Measurements from ENCODE around the gene PAPOLB. TPM values are rescaled to one million over a fixed set of nuclear protein-coding genes. Genes with fewer than 3 reads are reported as not detected.
"Not testable (repeated sequence)": the region's sequence is repeated elsewhere in the genome, so short reads cannot be mapped to it uniquely, and the experiment has no call there.

Gene PAPOLB
- polyA plus RNA-seq, 2 of the 4 experiments (the other 2 are of a cell fraction), result not detected

DNA sequence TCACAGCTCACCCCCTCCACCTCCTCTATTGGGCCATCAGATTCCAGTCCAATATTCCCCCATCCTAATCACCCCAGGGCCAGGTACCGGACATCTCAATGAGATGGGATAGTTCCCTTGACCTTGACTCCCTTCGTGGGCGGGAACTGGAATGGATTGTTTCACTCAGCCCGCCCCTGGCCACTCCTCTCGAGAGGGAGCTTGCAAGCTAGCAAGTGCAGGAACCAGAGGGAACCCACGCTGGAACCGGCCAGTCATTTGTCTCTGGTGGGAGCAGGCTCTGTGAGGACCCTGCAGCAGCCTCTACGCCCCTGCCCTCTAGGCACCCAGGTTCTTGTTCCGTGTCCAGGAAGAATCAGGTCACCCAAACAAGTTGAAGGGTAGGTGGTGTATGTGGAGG is 32.7 kb upstream of the PAPOLB start:
- ATAC-seq, result no peak
- POLR2A ChIA-PET, result no interaction called here
- DNase-seq (ENCODE audit: low read depth in 1 of 2, low spot score in 1 of 2), result no peak
- 40% methylated on average over 9 of the region's 9 CpGs for WGBS (ENCODE audit: missing lambda C conversion rate)
- H3K27ac ChIP-seq, result no peak overlapping the region
- no peak overlapping the region for H3K4me2 ChIP-seq
- H3K4me1 ChIP-seq, result no peaks in the 10 kb centered on the region
- no peak for TF ChIP-seq HEYL (CRISPR knock-in tag; IDR thresholded peaks at IDR 0.05)
- TF ChIP-seq SREBF2 (IDR thresholded peaks at IDR 0.05), result no peak
- TF ChIP-seq FOSB (CRISPR knock-in tag; IDR thresholded peaks at IDR 0.05), result no peak
- TF ChIP-seq SMC3 (IDR thresholded peaks at IDR 0.05), result no peak
- TF ChIP-seq EHMT2 (IDR thresholded peaks at IDR 0.05; ENCODE audit: low read depth), result no peak
- H3K9me3 ChIP-seq, result peaks cover 7% of the 10 kb centered on the region; the same call in 2 of the 3 replicates
- no peak for FAIRE-seq
- no peak overlapping the region for H3K4me3 ChIP-seq
- CTCF ChIA-PET, result interaction anchor here (6.8 kb wide), 1 partner anchor 11 kb away, joined by 36 read pairs; the partner anchor contains the start of gene RADIL

DNA sequence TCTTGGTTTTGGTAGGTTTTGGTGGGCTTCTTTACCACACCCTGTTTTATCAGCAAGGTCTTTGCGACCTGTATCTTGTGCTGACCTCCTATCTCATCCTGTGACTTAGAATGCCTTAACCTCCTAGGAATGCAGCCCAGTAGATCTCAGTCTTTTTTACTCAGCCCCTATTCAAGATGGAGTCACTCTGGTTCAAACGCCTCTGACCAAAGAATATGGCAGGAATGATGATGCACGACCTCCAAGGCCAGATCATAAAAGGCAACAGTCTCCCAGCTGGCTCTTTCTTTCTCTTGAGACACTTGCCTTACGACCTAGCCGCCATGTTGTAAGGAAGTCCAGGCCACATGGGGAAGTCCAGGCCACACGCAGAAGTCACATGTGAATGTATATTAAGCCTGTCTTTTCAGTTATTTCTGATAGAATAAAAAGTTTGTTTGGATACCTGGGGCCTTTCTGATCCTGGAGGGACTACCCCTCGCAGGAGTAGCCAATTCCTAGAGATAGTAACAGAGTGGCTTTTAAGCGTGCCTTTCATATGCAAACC is 32.2 kb upstream of the PAPOLB start:
- CTCF ChIA-PET, result interaction anchor here (6.8 kb wide), 1 partner anchor 11 kb away, joined by 36 read pairs; the partner anchor contains the start of gene RADIL

DNA sequence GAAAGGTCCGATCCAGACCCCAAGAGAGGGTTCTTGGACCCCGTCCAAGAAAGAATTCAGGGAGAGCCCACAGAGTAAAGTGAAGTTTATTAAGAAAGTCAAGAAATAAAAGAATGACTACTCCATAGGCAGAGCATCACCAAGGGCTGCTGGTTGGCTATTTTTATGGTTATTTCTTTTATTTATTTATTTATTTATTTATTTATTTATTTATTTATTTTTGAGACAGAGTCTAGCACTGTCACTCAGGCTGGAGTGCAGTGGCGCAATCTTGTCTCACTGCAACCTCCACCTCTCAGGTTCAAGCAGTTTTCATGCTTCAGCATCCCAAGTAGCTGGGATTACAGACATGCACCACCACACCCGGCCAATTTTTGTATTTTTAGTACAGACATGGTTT is 31.4 kb upstream of the PAPOLB start:
- ATAC-seq; H3K27ac ChIP-seq; DNase-seq (ENCODE audit: low read depth in 1 of 2, low spot score in 1 of 2); H3K4me3 ChIP-seq; H3K9me3 ChIP-seq; H3K4me1 ChIP-seq; POLR2A ChIA-PET; FAIRE-seq; H3K4me2 ChIP-seq: not testable (repeated sequence)
- peak; percentile 81 for TF ChIP-seq ZC3H11A (IDR thresholded peaks at IDR 0.05)
- CTCF ChIA-PET, result interaction anchor here (6.8 kb wide), 1 partner anchor 10 kb away, joined by 36 read pairs; the partner anchor contains the start of gene RADIL
- 35% methylated on average over 4 of the region's 4 CpGs for WGBS (ENCODE audit: missing lambda C conversion rate)

More for the DNA sequence above, 32.2 kb upstream of the PAPOLB start:
- no peak overlapping the region for H3K27ac ChIP-seq
- H3K4me2 ChIP-seq, result no peak overlapping the region
- POLR2A ChIA-PET, result no interaction called here
- TF ChIP-seq JUNB (IDR thresholded peaks at IDR 0.05), result no peak
- TF ChIP-seq, protein P1, sequence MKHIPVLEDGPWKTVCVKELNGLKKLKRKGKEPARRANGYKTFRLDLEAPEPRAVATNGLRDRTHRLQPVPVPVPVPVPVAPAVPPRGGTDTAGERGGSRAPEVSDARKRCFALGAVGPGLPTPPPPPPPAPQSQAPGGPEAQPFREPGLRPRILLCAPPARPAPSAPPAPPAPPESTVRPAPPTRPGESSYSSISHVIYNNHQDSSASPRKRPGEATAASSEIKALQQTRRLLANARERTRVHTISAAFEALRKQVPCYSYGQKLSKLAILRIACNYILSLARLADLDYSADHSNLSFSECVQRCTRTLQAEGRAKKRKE (CRISPR knock-in tag; IDR thresholded peaks at IDR 0.05; ENCODE audit: low read depth), result no peak
- TF ChIP-seq, protein P2, sequence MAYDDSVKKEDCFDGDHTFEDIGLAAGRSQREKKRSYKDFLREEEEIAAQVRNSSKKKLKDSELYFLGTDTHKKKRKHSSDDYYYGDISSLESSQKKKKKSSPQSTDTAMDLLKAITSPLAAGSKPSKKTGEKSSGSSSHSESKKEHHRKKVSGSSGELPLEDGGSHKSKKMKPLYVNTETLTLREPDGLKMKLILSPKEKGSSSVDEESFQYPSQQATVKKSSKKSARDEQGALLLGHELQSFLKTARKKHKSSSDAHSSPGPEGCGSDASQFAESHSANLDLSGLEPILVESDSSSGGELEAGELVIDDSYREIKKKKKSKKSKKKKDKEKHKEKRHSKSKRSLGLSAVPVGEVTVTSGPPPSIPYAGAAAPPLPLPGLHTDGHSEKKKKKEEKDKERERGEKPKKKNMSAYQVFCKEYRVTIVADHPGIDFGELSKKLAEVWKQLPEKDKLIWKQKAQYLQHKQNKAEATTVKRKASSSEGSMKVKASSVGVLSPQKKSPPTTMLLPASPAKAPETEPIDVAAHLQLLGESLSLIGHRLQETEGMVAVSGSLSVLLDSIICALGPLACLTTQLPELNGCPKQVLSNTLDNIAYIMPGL (CRISPR knock-in tag; IDR thresholded peaks at IDR 0.05; ENCODE audit: borderline replicate concordance), result no peak
- no peak for TF ChIP-seq RAD21 (conservative IDR thresholded peaks at IDR 0.05 in 1 of 2, IDR thresholded peaks at IDR 0.05 in 1 of 2)
- no peak for TF ChIP-seq BHLHE40 (IDR thresholded peaks at IDR 0.05; ENCODE audit: low read depth, low read length)
- TF ChIP-seq, protein P3, sequence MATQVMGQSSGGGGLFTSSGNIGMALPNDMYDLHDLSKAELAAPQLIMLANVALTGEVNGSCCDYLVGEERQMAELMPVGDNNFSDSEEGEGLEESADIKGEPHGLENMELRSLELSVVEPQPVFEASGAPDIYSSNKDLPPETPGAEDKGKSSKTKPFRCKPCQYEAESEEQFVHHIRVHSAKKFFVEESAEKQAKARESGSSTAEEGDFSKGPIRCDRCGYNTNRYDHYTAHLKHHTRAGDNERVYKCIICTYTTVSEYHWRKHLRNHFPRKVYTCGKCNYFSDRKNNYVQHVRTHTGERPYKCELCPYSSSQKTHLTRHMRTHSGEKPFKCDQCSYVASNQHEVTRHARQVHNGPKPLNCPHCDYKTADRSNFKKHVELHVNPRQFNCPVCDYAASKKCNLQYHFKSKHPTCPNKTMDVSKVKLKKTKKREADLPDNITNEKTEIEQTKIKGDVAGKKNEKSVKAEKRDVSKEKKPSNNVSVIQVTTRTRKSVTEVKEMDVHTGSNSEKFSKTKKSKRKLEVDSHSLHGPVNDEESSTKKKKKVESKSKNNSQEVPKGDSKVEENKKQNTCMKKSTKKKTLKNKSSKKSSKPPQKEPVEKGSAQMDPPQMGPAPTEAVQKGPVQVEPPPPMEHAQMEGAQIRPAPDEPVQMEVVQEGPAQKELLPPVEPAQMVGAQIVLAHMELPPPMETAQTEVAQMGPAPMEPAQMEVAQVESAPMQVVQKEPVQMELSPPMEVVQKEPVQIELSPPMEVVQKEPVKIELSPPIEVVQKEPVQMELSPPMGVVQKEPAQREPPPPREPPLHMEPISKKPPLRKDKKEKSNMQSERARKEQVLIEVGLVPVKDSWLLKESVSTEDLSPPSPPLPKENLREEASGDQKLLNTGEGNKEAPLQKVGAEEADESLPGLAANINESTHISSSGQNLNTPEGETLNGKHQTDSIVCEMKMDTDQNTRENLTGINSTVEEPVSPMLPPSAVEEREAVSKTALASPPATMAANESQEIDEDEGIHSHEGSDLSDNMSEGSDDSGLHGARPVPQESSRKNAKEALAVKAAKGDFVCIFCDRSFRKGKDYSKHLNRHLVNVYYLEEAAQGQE (IDR thresholded peaks at IDR 0.05), result no peak
- TF ChIP-seq EP300 (IDR thresholded peaks at IDR 0.05), result no peak
- TF ChIP-seq RARB (CRISPR knock-in tag; IDR thresholded peaks at IDR 0.05), result no peak
- no peak for TF ChIP-seq KDM1A (IDR thresholded peaks at IDR 0.05; ENCODE audit: low read depth)
- DNase-seq (ENCODE audit: low read depth in 1 of 2, low spot score in 1 of 2) (no peak), ATAC-seq (no peak), FAIRE-seq (no peak)
- 47% methylated on average over 8 of the region's 8 CpGs for WGBS (ENCODE audit: missing lambda C conversion rate)
- H3K4me1 ChIP-seq, result no peaks in the 10 kb centered on the region
- no peak overlapping the region for H3K4me3 ChIP-seq
- H3K9me3 ChIP-seq, result peaks cover 7% of the 10 kb centered on the region; the same call in 2 of the 3 replicates

DNA sequence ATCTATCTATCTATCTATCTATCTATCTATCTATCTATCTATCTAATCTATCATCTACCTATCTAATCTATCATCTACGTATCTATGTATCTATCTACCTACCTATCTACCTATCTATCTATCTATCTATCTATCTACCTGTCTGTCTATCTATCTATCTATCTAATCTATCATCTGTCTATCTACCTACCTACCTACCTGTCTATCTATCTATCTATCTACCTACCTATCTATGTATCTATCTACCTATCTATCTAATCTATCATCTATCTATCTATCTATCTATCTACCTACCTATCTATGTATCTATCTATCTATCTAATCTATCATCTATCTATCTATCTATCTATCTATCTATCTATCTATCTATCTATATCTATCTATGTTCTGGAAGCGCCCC is 29.7 kb upstream of the PAPOLB start:
- ATAC-seq; POLR2A ChIA-PET; DNase-seq (ENCODE audit: low read depth in 1 of 2, low spot score in 1 of 2); H3K4me2 ChIP-seq; H3K9me3 ChIP-seq; H3K4me3 ChIP-seq; FAIRE-seq; H3K27ac ChIP-seq; H3K4me1 ChIP-seq: not testable (repeated sequence)
- 8% methylated on average over 2 of the region's 2 CpGs for WGBS (ENCODE audit: missing lambda C conversion rate)
- CTCF ChIA-PET, result interaction anchor here (6.8 kb wide), 1 partner anchor 8 kb away, joined by 36 read pairs; the partner anchor contains the start of gene RADIL

Data from A549 (cell line).